Right kidney (tissue), 1 donor: ENCODE data around the gene NCF4.

Experiments used
- DNase-seq: peaks from one replicate; pipeline ENCODE4 v3.0.0-alpha.2; 2016

NCF4 gene

DNA sequence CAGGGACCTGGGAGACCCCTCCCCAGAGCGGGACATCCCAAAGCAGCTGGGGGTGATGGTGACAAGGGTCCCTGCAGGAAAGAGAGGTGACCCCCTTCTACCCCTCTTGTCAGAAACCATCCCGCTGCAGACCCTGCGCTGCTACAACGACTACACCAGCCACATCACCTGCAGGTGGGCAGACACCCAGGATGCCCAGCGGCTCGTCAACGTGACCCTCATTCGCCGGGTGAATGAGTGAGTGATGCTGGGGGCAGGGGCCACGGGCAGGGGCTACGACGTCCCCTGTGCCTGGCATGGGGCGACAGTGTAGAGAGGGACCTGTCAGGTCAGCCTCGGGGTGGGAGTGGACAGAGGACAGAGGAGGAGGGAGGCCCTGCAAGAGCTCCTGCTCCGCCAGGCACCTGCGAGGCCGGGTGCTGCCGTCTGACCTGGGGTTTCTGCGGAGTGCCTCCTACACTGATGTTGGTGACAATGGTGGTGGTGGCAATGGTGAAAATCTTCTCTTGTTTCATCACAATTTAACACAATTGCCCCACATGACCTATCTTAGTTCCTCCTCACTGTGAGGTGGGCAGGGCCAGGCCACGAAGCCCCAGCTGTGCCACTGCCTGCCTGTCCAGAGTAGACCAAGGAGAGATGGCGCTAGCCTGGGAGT, 62.5 kb downstream of the NCF4 start:
- DNase-seq: no peak

DNA sequence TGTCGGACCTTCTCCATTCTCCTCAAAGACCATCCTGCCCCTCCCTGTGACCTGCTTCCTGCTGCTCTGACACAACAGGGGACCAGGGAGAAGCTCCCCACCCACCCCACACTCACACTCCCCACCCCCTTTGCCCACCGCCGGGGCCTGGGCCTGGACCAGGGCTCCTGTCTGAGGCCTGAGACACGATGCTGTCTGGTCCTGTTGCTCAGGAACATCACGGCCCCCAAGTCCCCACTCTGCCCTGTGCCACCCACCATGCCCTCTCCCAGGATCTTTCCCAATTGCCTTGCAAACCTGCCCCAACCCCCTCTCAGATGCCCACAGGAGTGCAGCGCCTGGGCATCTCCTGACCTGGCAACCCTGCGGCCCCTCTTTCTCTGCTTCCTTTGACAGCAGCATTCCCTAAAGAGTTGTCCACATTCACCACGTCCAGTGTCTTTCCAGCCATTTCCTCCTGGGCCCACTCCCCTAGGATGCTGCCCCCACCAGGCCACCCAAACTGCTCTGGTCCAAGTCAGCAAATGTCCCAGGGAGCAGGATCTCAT, 63.4 kb downstream of the NCF4 start:
- DNase-seq: no peak

DNA sequence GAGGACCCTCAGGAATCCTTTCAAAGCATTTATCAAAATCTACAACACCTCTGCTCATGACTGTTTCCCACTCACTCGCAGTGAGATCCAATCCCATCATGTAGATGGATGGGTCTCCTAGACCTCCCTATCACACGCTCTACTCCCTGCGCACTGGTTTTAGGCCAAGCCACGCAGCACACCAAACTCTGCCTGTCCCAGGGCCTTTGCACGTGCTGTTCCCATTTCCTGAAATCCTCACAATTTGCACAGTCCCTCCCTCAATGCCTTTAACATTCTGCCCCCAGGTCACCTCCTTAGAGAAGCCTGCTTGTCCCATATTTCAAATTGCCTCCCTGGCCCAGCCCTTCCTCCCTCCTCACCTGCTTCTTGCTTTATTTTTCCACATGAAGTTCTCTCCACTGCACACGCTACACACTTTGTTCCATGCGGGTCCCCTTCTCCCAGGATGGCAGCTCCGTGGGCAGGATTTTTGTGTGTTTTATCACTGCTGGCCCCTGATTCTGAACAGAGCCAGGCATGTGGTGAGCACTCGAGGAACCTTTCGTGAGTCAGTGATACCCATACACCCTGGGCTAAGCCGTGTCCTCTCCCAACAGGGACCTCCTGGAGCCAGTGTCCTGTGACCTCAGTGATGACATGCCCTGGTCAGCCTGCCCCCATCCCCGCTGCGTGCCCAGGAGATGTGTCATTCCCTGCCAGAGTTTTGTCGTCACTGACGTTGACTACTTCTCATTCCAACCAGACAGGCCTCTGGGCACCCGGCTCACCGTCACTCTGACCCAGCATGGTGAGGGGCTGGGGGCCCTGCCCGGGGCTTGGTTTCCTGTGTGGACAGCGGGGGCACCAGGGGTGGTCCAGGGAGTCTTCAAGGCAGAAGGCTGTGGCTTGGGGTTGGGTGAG, 64.8 kb downstream of the NCF4 start:
- no peak for DNase-seq

DNA sequence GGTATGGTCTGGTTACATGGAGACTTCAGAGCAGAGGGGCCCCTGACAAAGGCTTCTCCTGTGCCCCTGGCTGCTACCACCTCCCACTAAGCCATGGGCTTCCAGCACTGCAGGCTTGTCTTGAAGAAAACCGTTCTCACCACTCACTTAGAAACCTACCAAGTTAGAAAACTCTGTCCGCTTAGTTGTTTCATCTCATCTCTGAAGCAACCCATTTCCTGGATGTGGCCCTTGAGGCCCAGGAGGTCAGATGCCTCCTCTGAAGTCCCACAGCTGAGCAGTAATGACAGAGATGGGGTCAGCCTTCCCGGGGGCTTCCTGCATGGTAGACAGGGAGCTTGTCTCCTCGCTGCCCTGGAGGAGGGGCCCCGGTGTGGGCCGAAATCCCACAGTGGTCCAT, 65.5 kb downstream of the NCF4 start:
- DNase-seq: no peak

DNA sequence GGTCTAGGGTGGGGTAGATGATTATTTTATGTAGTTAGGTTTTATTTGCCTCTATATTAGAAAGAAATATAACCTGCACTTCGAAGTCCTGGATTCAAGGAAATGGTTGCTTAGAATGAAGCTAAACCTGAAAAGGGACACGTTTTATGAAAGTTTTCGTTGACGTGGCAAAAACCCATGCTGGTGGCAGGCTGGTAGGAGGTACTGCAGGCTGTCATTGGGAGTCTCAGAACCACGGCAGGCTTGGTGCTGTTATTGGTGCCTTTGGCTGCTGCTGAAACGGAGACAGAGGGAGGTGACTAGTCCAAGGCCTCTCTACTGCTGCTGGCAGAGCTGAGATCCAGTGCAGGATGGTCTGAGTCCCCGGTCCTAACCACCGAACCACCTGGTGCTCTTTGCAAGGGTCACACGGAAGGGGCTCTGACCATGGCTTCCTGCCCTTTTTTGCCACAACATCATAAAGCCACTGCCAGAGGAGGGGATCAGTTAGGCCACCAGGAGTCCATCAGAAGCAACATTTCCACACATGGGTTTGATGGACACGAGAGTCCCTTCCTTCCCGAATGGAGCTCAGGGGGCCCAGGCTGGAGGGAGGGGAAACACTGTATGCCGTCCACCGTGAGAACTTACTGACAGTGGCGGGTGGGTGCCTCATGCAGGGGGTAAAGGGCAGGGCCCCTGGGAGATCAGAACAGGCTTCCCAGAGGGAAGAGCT, 66.1 kb downstream of the NCF4 start:
- DNase-seq: no peak
